NCI-H2107 treated with DMSO at 0.1 percent for 48 hours (cell line): ENCODE results near the gene RIPPLY1.
A peak's percentile ranks its signal among the peaks of the same experiment; 100 is the strongest.
"Not testable (repeated sequence)": the region's sequence is repeated elsewhere in the genome, so short reads cannot be mapped to it uniquely, and the experiment has no call there.

Experiments
- DNase-seq: peaks from one replicate; lab custom pipeline; 2025; ENCODE audit not compliant: unreplicated experiment; lab: John Stamatoyannopoulos, UW

RIPPLY1 gene

DNA sequence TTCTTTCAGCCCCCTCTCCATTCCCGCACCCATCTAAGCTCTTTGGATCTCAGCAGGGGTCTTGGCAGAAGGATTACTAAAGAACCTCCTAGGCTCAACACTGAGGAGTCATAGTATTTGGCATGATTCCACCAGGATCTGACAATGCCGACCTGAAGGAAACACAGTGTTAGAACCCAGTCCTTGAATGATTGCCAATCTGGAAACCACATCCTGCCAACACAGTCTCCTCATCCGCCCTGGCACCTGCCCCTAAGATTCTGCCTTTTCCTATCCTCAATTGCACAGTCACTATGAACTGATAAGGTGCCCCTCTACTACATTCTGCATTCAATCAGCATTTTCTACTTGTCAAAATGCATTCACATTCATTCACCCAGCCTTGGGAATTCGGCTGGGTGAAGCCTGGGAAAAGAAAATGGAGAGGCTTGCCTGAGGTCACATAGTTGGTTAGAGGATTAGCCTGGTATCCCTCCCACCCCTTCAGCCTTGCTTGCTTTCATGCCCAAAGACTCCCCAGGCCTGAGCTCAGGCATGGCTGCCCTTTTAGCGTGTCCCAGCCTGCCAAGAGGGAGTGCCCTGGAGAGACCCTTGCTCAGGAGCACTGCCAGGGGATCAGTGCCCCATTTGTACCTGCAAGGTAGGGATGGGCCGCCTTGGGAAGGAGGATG is 14.8 kb upstream of the RIPPLY1 start:
- DNase-seq, result peak; percentile 34

DNA sequence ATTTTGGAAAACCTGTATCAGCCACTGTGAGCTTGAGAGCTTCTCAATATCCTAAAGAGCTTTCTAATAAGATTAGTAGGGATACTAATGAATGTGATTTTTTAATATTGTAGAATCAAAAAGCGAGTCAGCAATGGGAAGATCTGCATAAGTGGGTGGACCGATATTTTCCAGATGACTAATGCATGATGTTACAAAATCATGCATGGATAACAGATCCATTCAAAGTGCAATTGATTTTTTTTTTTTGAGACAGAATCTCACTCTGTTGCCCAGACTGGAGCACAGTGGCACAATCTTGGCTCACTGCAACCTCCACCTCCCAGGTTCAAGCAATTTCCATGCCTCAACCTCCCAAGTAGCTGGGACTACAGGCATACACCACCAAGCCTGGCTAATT is 9.7 kb upstream of the RIPPLY1 start:
- DNase-seq, result no peak

DNA sequence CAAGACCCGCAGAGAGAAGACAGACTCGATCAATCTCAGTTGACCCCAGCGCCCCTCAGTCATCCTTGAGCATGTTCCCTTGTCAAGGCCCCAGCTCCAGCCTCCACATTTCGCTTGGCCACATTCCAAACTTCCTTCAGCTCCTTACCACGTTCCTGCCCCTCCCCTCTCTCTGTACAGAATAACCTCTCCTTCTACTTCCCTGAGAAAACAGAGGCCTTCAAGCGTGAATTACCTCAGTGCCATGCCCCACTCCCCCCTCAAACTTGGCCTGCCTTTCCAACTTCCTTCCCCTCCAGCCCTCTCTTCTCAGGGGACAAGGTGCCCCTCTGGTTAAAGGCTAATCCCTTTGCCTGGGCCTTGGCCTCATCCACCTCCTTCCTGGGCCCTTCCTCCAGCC is 3.2 kb upstream of the RIPPLY1 start:
- DNase-seq, result no peak

DNA sequence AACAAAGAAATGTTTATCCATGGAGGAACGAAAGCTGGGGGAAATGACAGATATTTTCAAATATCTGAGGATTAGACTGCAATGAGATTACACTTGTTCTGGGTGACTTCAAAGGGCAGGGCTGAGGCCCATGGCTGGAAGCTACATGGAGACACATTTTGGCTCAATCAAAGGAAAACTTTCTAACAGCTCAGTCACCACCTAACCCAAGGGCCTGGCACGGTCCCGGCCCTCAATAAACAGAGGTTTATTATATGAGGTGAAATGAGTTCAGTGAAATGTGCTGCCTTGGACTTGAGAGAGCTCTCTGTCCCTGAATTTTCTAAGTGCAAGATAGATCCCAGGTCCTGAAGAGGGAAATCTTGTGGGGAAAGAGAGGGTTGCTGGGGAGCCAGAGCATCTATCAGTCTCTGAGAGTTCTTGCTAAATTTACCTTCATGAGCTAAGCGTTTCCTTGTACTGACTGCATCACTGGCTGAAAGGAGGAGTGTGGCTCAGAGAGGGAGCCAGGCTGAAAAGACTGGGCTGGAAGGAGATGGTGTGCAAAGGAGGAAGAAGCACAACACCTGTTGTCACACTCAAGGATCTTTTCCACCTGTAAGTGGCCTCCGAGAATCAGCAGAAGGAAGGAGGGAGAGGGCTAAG is 2.0 kb upstream of the RIPPLY1 start:
- no peak for DNase-seq

DNA sequence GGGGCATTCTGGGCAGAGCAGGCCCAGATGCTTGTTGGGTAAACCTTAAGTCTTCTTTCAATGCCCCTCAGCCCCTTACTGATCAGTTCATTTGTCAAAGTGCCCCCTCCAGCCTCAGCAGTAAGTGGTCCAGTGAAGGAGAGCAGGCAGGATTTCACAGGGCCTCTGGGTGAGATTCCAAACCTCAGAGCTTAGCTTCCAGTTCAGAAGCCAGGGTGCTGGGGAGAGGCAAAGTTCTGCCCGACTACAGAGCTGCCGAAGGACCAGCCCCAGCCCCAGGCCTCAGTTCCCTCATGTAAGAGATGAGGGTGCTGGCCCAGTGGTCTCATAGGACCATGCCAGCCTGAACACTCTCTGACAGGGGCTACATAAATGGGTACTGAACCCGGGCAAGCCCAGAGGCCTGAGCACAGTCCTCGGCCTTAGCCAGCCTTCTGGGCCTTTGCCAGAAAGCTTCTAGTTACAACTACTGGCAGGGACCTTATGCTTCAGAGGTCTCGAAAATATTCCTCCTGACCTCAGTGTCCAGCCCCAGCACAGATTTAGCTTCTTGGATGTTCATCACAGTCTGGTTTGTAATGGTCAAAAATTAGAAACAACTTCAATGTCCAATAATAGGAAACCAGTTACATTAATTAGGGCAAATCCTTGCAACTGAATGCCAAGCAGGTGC is 851 bp upstream of the RIPPLY1 start:
- no peak for DNase-seq

DNA sequence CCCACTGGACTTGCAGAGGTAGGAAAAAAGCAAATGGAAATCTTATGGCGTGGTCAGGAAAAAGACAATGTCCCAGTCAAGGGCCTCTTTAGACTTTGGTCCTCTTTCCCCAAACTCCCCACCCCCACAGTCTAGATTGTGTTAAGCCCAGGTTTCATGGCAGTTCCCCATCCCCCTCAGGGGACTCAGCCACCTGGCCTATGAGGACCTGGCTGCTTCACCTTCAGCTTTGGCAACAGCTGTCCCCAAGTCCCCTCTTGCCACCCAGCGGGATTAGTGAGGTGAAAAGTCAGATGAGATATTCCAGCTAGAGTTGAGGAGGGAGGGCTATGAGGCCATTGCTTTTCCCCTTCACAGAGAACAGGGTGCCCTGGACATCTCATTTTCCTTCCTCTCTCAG is 457 bp downstream of the RIPPLY1 start:
- no peak for DNase-seq

DNA sequence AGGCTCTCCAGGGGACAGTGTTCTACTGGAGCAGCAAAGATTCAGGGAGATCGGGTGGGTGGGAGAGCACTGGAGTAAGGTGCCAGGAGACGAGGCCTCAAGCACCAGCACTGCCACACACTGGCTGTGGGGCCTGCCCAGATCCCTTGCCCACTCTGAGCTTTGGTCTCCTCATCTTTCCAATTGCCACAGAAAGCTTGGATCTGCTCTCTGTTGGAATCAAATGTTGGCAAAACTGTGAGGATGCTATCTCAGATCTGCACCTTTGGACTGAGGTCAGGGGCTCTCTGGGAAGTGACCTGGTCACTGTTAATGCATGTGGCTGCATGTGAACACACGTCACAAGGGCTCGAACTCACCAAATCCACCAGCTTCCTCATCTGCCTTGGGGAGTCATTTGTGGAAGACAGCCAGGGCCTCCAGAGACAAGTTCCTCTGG is 1.3 kb downstream of the RIPPLY1 start:
- DNase-seq, result no peak

DNA sequence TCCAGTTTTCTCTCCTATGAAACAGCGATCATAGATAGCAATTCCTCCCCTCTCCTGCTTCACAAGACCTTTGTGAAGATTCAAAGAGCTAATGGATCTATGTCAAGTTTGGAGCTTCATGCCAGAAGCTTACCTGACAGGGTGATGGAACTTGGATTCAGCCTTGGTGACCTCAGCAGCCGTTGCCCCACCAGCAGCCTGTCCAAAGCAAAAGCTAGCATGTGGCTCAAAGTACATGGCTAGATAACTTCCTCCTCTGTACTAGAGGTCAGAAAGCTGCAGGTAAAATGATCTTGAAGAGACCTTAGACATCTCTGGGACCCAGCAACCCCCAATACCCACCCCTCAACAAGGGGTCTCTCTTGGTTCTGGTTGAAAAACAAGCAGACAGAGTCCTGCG is 1.8 kb downstream of the RIPPLY1 start:
- no peak for DNase-seq

DNA sequence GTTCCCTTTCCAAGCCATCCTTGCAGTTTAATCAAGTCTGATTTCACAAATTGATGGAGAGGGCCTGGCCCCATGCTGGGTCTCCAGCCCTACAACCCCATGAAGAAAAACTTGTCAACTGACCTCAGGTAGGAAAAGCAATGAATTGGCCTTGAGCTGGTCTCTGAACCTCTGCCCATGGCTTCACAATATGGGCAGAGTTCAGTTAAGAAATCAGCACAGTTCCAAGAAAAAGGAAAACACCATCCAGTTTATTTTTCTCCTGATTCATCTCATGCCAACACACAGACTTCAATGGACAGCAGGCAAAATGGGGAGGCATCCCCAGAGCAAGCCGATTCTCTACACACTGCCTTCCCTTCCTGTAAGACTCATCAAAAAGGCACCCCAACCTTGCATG is 3.3 kb downstream of the RIPPLY1 start:
- DNase-seq, result no peak

DNA sequence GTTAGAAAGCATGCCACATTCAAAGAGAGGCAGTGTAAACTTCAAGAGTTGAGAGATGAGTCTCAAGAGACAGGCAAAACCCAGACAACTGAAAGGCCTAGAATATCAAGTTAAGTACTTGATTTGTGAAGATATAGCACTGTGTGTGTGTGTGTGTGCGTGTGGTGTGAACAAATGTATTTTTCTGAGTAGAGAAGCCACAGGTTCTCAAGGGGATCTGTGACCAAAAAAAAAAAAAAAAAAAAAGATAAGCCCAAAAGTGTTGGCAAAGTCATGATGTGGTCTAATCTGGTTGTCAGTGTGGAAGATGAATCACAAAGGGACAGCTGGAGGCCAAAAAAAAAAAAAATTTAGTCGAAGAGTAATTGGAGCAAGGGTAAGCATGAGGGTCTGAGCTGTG is 3.9 kb downstream of the RIPPLY1 start:
- no peak for DNase-seq

DNA sequence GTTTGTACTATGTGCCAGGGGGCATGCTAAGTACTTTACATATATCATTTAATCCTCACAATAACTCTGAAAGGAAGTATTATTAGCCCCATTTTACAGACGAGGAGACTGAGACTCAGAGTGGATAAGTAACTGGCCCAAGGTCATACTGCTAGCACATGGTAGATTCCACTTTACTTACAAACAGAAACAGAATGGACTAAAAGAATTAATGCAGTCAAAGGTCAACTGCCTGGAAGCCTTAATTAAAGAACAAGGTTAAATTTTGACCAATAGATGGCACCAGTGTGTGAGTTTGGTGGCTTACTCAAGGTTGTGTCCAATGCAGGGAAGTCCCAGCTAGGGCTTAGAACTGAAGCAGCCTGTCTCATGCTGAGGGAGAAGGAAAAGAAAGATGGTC is 4.7 kb downstream of the RIPPLY1 start:
- DNase-seq, result peak; percentile 47

DNA sequence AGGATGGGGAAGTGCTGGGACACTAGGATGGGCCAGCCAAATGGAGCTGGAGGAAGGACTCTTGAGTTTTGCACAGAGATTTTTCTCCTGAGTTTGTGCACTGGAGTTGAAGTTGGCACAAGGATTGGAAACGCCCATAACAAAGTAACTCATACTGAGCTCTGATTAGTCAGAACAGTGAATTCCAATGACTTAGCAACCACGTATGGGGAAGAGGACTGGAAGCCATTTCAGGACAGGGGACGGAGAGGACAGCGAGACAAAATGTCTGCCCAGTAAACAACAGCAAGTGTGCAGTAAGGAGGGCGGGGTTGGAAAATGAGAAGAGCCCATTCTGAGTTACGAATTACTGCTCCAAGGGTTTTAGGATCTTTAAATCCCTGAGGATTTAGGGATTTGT is 5.9 kb downstream of the RIPPLY1 start:
- DNase-seq, result no peak

DNA sequence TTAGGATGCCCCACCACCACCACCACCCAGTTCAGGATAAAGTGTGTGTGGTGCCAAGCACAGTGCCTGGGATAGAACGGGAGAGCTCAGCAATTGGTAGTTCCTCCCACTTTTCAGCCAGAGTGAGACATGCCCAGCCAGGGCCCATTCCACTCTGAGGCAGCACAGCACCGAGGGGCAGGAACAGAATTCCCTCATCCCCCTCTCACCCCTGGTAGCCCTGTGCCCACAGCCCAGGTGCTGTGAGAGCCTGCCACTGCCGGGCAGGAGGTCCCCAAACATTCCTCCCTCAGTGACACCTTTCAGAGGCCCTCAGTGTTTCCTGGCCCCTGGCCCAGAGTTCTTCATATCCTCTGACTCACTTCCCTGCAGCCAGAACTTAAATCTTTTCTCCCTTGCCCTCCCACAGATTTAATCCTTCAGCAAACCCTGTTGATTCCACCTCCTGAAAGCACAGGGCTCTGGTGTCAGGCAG is 8.1 kb downstream of the RIPPLY1 start:
- no peak for DNase-seq

DNA sequence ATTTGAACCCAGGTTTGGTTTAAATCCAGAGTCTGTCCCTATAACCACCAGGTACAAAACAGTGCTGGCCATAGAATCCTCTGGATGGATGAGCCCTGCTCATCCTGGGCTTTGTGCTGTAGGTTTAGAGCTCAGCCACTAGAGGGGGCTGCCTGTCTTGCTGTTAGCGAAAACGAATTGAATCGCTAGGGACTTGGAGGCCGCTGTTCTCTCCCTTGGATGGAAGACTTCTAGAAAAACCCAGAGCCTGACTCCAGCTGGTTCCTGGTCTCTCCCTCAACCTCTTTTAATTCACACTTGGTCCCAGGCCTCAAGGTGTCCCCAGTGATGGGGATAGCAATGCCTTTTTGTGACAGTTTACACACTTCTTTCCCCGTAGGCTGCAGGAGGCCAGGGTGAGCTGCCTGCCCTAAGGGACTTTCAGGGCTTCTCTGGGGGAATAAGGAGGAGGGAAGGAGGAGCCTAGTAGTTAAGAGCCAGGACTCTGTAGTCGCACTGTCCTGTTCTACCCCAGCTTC is 8.7 kb downstream of the RIPPLY1 start:
- peak; percentile 38 for DNase-seq

DNA sequence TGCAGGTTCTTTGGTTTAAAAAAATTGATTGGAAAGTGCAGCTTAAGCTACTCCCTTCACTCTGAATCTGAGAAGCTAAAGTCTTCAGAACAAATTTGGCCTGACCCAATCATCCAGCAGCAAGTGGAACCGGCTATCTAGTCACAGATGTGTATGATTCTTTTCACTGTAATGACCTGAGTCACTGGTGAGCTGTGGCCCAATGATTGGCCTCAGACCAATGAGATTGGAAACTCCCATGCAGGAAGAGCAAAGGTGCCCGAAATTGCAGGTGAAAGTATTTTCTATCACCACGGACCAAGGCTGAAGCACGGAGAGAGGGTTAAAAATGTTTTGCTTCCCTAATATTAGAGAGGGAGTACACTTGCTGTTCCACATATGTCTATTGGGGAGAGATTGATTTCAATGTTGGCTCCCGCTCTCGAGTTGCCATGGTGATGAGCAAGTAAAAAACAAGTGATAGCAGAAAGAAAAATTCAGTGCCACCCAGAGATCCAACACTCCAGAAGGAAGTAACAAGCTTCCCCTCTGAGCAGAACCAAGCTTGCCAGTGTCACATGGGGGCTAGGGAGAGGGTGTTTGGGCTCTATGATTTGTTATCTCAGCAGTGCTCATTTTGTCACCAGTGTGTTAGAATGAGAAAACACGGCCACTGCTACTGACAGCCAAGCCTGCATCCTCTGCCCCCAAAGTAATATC is 11.2 kb downstream of the RIPPLY1 start:
- no peak for DNase-seq

DNA sequence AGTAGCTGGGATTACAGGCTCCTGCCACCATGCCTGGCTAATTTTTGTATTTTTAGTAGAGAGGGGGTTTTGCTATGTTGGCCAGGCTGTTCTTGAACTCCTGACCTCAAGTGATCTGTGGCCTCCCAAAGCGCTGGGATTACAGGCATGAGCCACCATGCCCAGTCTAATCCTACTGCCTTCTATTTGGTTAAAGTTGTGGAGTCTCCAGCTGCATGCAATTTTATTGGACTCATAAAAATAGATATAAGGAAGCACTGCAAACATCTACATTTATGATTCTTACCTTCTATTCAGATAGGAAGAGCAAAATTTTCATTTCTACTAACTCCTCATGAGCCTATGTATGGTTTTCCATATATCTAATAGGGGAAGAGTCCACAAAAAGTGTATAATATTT is 13.7 kb downstream of the RIPPLY1 start:
- DNase-seq, result no peak

DNA sequence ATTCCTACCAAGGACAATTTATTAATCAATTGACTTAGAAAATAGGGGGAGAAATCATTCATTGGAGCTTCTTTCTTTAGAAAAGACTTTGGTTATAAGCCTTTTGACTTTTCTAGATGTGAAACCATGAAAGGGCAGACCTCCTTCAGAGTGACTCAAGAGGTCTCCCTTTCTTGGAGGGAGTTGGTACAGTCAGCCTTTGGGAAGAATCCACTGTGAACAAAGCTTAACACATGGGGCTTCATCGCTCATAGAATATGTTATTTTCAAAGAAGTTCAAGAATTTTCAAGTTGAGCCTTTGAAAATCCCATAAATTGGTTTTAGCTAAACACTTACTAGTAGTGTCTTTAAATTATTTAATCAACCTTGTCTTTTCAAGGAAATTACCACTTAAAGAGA is 28.0 kb downstream of the RIPPLY1 start:
- DNase-seq, result no peak

DNA sequence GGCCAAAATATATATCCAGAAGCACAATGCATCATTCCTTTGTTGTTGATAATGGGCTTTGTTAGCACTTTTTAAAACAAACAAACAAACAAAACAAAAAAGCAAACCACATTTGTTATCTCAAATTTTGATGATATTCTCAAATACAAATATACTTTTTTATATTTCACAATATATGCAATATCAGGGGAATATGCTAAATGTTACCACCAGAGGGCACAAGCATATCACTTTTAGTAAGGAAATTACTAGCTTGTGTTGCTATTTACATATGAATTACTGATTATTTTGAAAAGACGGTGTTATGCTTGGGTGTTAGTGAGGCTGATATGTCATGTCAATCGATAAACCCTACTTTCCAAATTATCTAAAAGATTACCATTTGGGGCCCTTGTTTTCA is 29.1 kb downstream of the RIPPLY1 start:
- DNase-seq, result peak; percentile 7

DNA sequence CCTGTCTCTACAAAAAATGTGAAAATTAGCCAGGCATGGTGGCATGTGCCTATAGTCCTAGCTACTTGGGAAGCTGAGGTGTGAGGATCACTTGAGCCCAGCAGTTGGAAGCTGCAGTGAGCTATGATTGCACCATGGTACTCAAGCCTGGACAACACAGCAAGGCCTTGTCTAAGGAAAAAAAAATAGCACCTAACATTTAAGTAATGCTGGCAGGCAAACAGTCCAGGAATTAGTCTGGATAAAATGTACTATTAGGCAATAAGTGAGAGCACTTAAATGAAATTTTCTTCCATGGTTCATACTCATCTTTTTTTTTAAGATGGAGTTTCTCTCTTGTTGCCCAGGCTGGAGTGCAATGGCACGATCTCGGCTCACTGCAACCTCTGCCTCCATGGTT is 30.3 kb downstream of the RIPPLY1 start:
- DNase-seq, result not testable (repeated sequence)

DNA sequence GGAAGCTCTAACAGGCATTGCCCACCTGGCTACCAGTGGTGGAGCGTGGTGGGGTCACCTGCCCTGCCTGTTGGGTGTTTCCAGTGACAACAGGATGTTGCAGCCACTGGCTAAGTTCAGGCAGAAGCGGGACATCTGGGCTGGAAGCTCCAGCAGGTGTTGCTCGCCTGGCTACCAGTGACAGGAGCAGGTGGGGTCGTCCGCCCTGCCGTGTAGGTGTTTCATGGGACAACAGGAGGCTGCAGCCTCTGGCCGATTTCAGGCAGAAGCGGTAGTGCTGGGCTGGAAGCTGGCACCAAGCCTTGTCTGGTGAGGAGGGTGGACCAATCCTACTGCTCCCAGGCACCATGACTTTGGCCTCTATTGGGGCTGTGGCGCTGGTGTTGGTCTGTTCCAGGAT is 39.4 kb downstream of the RIPPLY1 start:
- DNase-seq, result no peak

DNA sequence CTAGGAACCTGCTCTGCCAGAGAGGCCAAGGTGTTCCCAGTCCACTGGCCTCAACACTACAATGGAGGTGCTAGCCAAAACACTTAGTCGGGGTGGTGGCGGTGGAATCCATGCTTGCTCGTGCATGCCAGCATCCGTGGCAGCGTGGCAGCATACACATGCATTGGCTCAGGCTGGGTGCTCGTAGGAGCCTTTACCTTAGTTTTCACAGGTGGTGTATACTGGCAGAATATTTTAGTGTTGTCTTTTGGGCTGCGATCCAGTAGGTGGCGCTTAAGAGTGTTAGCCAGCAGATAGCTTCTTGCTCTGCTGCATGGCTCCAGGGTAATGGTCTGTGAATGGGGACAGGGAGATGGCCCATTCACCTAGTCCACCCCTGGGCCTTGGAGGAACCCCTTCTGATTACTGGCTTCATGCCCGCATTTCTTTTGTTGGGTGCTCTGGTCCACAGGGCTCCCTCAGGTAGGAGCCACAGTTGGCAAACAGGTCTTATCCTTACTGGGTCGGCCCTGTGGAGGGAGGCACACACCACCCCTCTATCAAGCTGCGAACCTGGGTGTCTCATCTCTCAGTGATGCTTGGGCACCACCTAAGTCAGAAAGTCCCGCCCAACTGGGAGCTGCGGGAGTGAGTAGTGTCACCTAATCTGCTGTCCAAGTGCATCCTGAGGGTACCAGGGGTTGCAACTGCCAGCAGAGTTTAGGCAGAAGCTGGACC is 40.0 kb downstream of the RIPPLY1 start:
- peak; percentile 4 for DNase-seq
